Neural cell (in vitro differentiated cells): ENCODE data around the gene MLC1.

Experiments
- CTCF ChIP-seq: fragments of 450-650 bp; IDR thresholded peaks from 2 replicates; pipeline ENCODE4 v1.5.1; 2014; ENCODE audit warnings: antibody characterized with exemption, mild to moderate bottlenecking, moderate library complexity; ENCODE audit not compliant: poor library complexity, severe bottlenecking
- TF ChIP-seq, protein P1 (sequence below): IDR thresholded peaks from 2 replicates; pipeline ENCODE4 v1.6.1; 2012; ENCODE audit warnings: borderline replicate concordance

GRCh38 chr22:50046481-50047245, 38.6 kb downstream of the MLC1 start:
- TF ChIP-seq, protein P1, sequence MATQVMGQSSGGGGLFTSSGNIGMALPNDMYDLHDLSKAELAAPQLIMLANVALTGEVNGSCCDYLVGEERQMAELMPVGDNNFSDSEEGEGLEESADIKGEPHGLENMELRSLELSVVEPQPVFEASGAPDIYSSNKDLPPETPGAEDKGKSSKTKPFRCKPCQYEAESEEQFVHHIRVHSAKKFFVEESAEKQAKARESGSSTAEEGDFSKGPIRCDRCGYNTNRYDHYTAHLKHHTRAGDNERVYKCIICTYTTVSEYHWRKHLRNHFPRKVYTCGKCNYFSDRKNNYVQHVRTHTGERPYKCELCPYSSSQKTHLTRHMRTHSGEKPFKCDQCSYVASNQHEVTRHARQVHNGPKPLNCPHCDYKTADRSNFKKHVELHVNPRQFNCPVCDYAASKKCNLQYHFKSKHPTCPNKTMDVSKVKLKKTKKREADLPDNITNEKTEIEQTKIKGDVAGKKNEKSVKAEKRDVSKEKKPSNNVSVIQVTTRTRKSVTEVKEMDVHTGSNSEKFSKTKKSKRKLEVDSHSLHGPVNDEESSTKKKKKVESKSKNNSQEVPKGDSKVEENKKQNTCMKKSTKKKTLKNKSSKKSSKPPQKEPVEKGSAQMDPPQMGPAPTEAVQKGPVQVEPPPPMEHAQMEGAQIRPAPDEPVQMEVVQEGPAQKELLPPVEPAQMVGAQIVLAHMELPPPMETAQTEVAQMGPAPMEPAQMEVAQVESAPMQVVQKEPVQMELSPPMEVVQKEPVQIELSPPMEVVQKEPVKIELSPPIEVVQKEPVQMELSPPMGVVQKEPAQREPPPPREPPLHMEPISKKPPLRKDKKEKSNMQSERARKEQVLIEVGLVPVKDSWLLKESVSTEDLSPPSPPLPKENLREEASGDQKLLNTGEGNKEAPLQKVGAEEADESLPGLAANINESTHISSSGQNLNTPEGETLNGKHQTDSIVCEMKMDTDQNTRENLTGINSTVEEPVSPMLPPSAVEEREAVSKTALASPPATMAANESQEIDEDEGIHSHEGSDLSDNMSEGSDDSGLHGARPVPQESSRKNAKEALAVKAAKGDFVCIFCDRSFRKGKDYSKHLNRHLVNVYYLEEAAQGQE: no peak
- TF ChIP-seq CTCF: no peak
